PC-3 (cell line): ENCODE results near the gene MRPL24. TPM values are rescaled to one million over a fixed set of nuclear protein-coding genes. Genes with fewer than 3 reads are reported as not detected.
A peak's percentile ranks its signal among the peaks of the same experiment; 100 is the strongest.

ENCODE experiments used
- ATAC-seq: fragments of 200-7000 bp; cut with Tn5 transposase; 2 replicates; pipeline ENCODE4 v1.9.1; 2020; ENCODE audit warnings: mild to moderate bottlenecking, moderate library complexity
- BruUV-seq: library from RNA; stranded (reverse); fragments of 400-500 nt; replicated peaks from 2 replicates; lab custom pipeline; 2021; lab: Mats Ljungman, UMichigan
- CTCF ChIA-PET: fragments of 300-600 bp; sonication (Branson Sonifier 250); formaldehyde crosslinking; loops from one replicate; lab custom pipeline; 2022; ENCODE audit warnings: antibody characterized with exemption; lab: Charles Lee
- POLR2A ChIA-PET: fragments of 300-600 bp; sonication (Branson Sonifier 250); formaldehyde crosslinking; loops from one replicate; lab custom pipeline; 2022; ENCODE audit warnings: antibody characterized with exemption; ENCODE audit not compliant: unreplicated experiment; lab: Charles Lee
- DNase-seq: peaks from one replicate; pipeline ENCODE4 v3.0.0-alpha.2; 2015
- H2AFZ ChIP-seq: fragments of 300-600 bp; sonication (generic); 2 replicates; pipeline ENCODE4 v1.6.0; 2016; ENCODE audit warnings: antibody characterized with exemption, low read length
- H3F3A ChIP-seq: fragments of 300-600 bp; sonication (generic); one replicate; pipeline ENCODE4 v1.6.0; 2017; ENCODE audit warnings: antibody characterized with exemption, low read length, control low read depth, mild to moderate bottlenecking; ENCODE audit not compliant: unreplicated experiment
- H3K27ac ChIP-seq: fragments of 300-600 bp; sonication (generic); 2 replicates; pipeline ENCODE4 v1.5.1; 2016; ENCODE audit warnings: mild to moderate bottlenecking, low read length
- H3K27me3 ChIP-seq: fragments of 300-600 bp; sonication (generic); 2 replicates; pipeline ENCODE4 v1.6.1; 2016; ENCODE audit warnings: low read length, mixed read lengths
- H3K36me3 ChIP-seq: fragments of 300-600 bp; sonication (generic); 2 replicates; pipeline ENCODE4 v1.6.1; 2016; ENCODE audit warnings: low read depth, mixed run types, low read length, mixed read lengths
- H3K4me1 ChIP-seq: fragments of 300-600 bp; sonication (generic); 2 replicates; pipeline ENCODE4 v1.5.1; 2016; ENCODE audit warnings: low read length; ENCODE audit not compliant: insufficient read depth
- H3K4me2 ChIP-seq: fragments of 300-600 bp; sonication (generic); 2 replicates; pipeline ENCODE4 v1.6.0; 2016; ENCODE audit warnings: low read length
- H3K4me3 ChIP-seq: fragments of 300-600 bp; sonication (generic); 2 replicates; pipeline ENCODE4 v1.5.1; 2016; ENCODE audit warnings: mild to moderate bottlenecking, low read length, mixed read lengths
- H3K79me2 ChIP-seq: fragments of 300-600 bp; sonication (generic); 2 replicates; pipeline ENCODE4 v1.6.1; 2017; ENCODE audit warnings: low read length, mixed read lengths
- H3K9ac ChIP-seq: fragments of 300-600 bp; sonication (generic); 2 replicates; pipeline ENCODE4 v1.6.0; 2016; ENCODE audit warnings: mild to moderate bottlenecking, low read length
- H3K9me2 ChIP-seq: fragments of 300-600 bp; sonication (generic); replicated peaks from 2 replicates; pipeline ENCODE4 v1.6.1; 2016; ENCODE audit warnings: mixed run types, low read length, mixed read lengths
- H3K9me3 ChIP-seq: fragments of 300-600 bp; sonication (generic); 2 replicates; pipeline ENCODE4 v1.6.1; 2016; ENCODE audit warnings: low read length, mixed read lengths
- H4K20me1 ChIP-seq: fragments of 300-600 bp; sonication (generic); 2 replicates; pipeline ENCODE4 v1.6.1; 2016; ENCODE audit warnings: low read length, mixed read lengths
- CTCF ChIP-seq: fragments of 300-600 bp; sonication (generic); conservative IDR thresholded peaks from 2 replicates; pipeline ENCODE4 v1.5.1; 2017; ENCODE audit warnings: antibody characterized with exemption, low read depth, mild to moderate bottlenecking, low read length
- EZH2 ChIP-seq: fragments of 300-600 bp; sonication (generic); IDR thresholded peaks from one replicate; pipeline ENCODE4 v1.6.1; 2017; ENCODE audit warnings: antibody characterized with exemption, mild to moderate bottlenecking, low read length; ENCODE audit not compliant: unreplicated experiment
- EZH2phosphoT487 ChIP-seq: fragments of 300-600 bp; sonication (generic); IDR thresholded peaks from 2 replicates; pipeline ENCODE4 v1.6.1; 2018; ENCODE audit warnings: mild to moderate bottlenecking, antibody characterized with exemption, low read length, borderline replicate concordance
- intact Hi-C: fragments of 100-400 bp; cut with micrococcal nuclease; formaldehyde crosslinking; loops from 2 replicates; pipeline ENCODE4 v1.9.0; 2023
- total RNA-seq: library from RNA; depleted of rRNA; stranded (reverse); fragments of >200 nt; gene quantifications from 2 replicates; pipeline ENCODE4 v1.2.3, GENCODE V29; 2014

The MRPL24 gene
- total RNA-seq, 1 experiment from 2014 or later: 275 TPM

GRCh38 chr1:156788136-156788535 lies 47.2 kb upstream of the MRPL24 start:
- H3K36me3 ChIP-seq: peaks cover 60% of the 10 kb centered on the region
- peaks cover 40% of the 10 kb centered on the region for H3K79me2 ChIP-seq
- H2AFZ ChIP-seq: no peak overlapping the region
- CTCF ChIA-PET: no interaction called here
- H3K9ac ChIP-seq: no peak overlapping the region
- no peak for TF ChIP-seq EZH2
- no peaks in the 10 kb centered on the region for H3K27me3 ChIP-seq
- no peak overlapping the region for H3K27ac ChIP-seq
- H3K9me2 ChIP-seq: no peaks in the 10 kb centered on the region
- DNase-seq: no peak
- no peak overlapping the region for H3K4me2 ChIP-seq
- H3F3A ChIP-seq: no peaks in the 10 kb centered on the region
- POLR2A ChIA-PET: no interaction called here
- H4K20me1 ChIP-seq: 0 out of 2 replicates have a peak, but pooled peaks cover 3% of the 10 kb centered on the region
- no TSS peak for BruUV-seq
- ATAC-seq: no peak
- intact Hi-C loops: no loop called here
- H3K9me3 ChIP-seq: no peaks in the 10 kb centered on the region
- H3K4me1 ChIP-seq: no peaks in the 10 kb centered on the region
- no peak overlapping the region for H3K4me3 ChIP-seq

GRCh38 chr1:156786640-156787039 lies 45.8 kb upstream of the MRPL24 start:
- intact Hi-C loops: no loop called here
- TSS peak; percentile 29 for BruUV-seq
- POLR2A ChIA-PET: no interaction called here
- Histone ChIP-seq H3K27me3 (no peaks in the 10 kb centered on the region), H3K4me1 (no peaks in the 10 kb centered on the region), H3K27ac (no peak overlapping the region), H2AFZ (no peak overlapping the region), H3K79me2 (peaks cover 52% of the 10 kb centered on the region), H3K9me2 (no peaks in the 10 kb centered on the region), H3K9me3 (no peaks in the 10 kb centered on the region), H4K20me1 (0 out of 2 replicates have a peak, but pooled peaks cover 3% of the 10 kb centered on the region), H3K4me3 (no peak overlapping the region), H3K36me3 (peaks cover 60% of the 10 kb centered on the region), H3F3A (no peaks in the 10 kb centered on the region), H3K9ac (no peak overlapping the region), H3K4me2 (no peak overlapping the region)
- DNase-seq: no peak
- CTCF ChIA-PET: no interaction called here
- no peak for ATAC-seq
- TF ChIP-seq EZH2 (no peak), EZH2phosphoT487 (no peak), CTCF (no peak)

- no peak overlapping the region for H3K27ac ChIP-seq
- H3K9ac ChIP-seq: no peak overlapping the region
- H3K36me3 ChIP-seq: peaks cover 57% of the 10 kb centered on the region
- H3K4me2 ChIP-seq: no peak overlapping the region
- TF ChIP-seq EZH2phosphoT487: no peak
- TF ChIP-seq EZH2: no peak
- TF ChIP-seq CTCF: no peak
- intact Hi-C loops: no loop called here
- no peak for ATAC-seq
- no peak overlapping the region for H2AFZ ChIP-seq
- H3K9me3 ChIP-seq: no peaks in the 10 kb centered on the region
- no TSS peak for BruUV-seq
- no peak overlapping the region for H3K4me3 ChIP-seq
- ChIA-PET POLR2A (no interaction called here), CTCF (interaction anchor here (0.6 to 0.8 kb wide), 2 partner anchors 16 to 96 kb away, joined by 3 read pairs; no protein-coding TSS in a partner anchor)
- peaks cover 54% of the 10 kb centered on the region for H3K79me2 ChIP-seq
- H3F3A ChIP-seq: no peaks in the 10 kb centered on the region
- no peaks in the 10 kb centered on the region for H3K9me2 ChIP-seq
- DNase-seq: no peak
- no peaks in the 10 kb centered on the region for H3K27me3 ChIP-seq
- H3K4me1 ChIP-seq: no peaks in the 10 kb centered on the region
- 0 out of 2 replicates have a peak, but pooled peaks cover 3% of the 10 kb centered on the region for H4K20me1 ChIP-seq
These were observed 44.6 kb upstream of the MRPL24 start for GRCh38 chr1:156785458-156785857.
